Heart left ventricle (tissue), 13 donors: ENCODE measurements around the gene UBE2H.
A peak's percentile ranks its signal among the peaks of the same experiment; 100 is the strongest.

Experiments
- POLR2A ChIP-seq, 2 donors: fragments of 450-650 bp; IDR thresholded peaks; one replicate each; pipeline ENCODE4 v1.6.1; 2017; ENCODE audit warnings: antibody characterized with exemption in 2 of 2, mild to moderate bottlenecking in 2 of 2, moderate library complexity in 2 of 2
- TF ChIP-seq, protein P1 (sequence below), 12 donors: fragments of 200-600 bp; sonication (generic) in 4 of 12; IDR thresholded peaks; one replicate each; pipeline versions ENCODE4 v1.5.0 to v1.8.0; 2018 to 2022; ENCODE audit warnings: antibody characterized with exemption in 12 of 12, mild to moderate bottlenecking in 5 of 12
- donor health status: ischemic (EF 13 %, LVEDD 7.1; RV severe dilation, severe dysfunction).
- donor health status: DM: no; HTN: yes; CAD: no.
- donor health status: DM: no; HTN: no; CAD: no.
- donor health status: ischemic (EF 25% LVEDD 6.9; RV normal size, moderate dysfunction).
- donor health status: ischemic (EF 25% LVEDD 5.7; RV mildly dilated, moderate dysfunction).
- donor health status: ischemic (EF 35%, LVEDD 5.7; RV mildly dilated, moderate dysfunction).
- donor health status: nonischemic (EF 11% LVEDD 7.7; RV severe dilation, severe dysfunction).
- donor health status: DM: yes; HTN: yes; CAD: no.
- donor health status: PGD.
- donor health status: ischemic (EF 29% LVEDD 5.4; RV normal size, mild dysfunction).
- donor health status: nonischemic (EF 23%, LVEDD 6.1; RV moderate dilation, normal function).

DNA sequence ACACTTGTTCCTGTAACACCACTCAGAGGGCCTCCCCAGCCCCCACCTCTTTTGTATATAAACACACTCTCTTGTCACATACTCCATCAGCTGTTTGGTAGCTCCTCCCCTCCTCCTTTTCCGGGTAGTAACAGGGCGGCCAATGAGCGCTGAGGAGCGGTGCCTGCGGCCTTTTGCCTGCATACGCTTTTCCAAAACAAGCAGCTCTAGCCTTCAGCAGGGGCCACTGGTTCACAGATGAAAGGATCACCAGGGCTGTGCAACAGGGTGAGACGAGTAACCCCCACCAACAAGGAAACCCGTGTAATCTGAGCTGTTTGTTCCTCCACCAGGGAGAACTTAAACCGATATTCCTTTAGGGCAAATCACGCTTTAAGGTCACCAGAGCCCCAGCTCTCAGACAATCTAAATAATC, 3.9 kb downstream of the UBE2H start:
- TF ChIP-seq, protein P1, sequence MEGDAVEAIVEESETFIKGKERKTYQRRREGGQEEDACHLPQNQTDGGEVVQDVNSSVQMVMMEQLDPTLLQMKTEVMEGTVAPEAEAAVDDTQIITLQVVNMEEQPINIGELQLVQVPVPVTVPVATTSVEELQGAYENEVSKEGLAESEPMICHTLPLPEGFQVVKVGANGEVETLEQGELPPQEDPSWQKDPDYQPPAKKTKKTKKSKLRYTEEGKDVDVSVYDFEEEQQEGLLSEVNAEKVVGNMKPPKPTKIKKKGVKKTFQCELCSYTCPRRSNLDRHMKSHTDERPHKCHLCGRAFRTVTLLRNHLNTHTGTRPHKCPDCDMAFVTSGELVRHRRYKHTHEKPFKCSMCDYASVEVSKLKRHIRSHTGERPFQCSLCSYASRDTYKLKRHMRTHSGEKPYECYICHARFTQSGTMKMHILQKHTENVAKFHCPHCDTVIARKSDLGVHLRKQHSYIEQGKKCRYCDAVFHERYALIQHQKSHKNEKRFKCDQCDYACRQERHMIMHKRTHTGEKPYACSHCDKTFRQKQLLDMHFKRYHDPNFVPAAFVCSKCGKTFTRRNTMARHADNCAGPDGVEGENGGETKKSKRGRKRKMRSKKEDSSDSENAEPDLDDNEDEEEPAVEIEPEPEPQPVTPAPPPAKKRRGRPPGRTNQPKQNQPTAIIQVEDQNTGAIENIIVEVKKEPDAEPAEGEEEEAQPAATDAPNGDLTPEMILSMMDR (IDR thresholded peaks at IDR 0.05): no peak
- peak; percentile 27 to 70 for TF ChIP-seq POLR2A (IDR thresholded peaks at IDR 0.05)
